IPS-15b (cell line): ENCODE data around the gene SERPINA5.

Experiments used
- H3K27me3 ChIP-seq: one replicate; pipeline ENCODE4 v1.6.1; 2013; ENCODE audit warnings: low read length; ENCODE audit not compliant: control insufficient read depth, insufficient read depth
- H3K36me3 ChIP-seq: one replicate; pipeline ENCODE4 v1.6.1; 2013; ENCODE audit warnings: low read length; ENCODE audit not compliant: control insufficient read depth, insufficient read depth
- H3K4me1 ChIP-seq: one replicate; pipeline ENCODE4 v1.6.1; 2013; ENCODE audit warnings: mild to moderate bottlenecking, low read length; ENCODE audit not compliant: control insufficient read depth, insufficient read depth
- H3K4me3 ChIP-seq: one replicate; pipeline ENCODE4 v1.5.1; 2013; ENCODE audit warnings: low read depth, low read length
- H3K9ac ChIP-seq: one replicate; pipeline ENCODE4 v1.6.1; 2013; ENCODE audit warnings: low read depth, mild to moderate bottlenecking, low read length
- H3K9me3 ChIP-seq: one replicate; pipeline ENCODE4 v1.6.1; 2013; ENCODE audit warnings: mild to moderate bottlenecking, low read length; ENCODE audit not compliant: control insufficient read depth, insufficient read depth

The SERPINA5 gene

GRCh38 chr14:94623422-94623809, 42.2 kb downstream of the SERPINA5 start:
- Histone ChIP-seq H3K4me3 (no peak overlapping the region), H3K4me1 (no peaks in the 10 kb centered on the region), H3K9ac (no peak overlapping the region), H3K36me3 (no peaks in the 10 kb centered on the region), H3K27me3 (no peaks in the 10 kb centered on the region), H3K9me3 (peaks cover 4% of the 10 kb centered on the region)

DNA sequence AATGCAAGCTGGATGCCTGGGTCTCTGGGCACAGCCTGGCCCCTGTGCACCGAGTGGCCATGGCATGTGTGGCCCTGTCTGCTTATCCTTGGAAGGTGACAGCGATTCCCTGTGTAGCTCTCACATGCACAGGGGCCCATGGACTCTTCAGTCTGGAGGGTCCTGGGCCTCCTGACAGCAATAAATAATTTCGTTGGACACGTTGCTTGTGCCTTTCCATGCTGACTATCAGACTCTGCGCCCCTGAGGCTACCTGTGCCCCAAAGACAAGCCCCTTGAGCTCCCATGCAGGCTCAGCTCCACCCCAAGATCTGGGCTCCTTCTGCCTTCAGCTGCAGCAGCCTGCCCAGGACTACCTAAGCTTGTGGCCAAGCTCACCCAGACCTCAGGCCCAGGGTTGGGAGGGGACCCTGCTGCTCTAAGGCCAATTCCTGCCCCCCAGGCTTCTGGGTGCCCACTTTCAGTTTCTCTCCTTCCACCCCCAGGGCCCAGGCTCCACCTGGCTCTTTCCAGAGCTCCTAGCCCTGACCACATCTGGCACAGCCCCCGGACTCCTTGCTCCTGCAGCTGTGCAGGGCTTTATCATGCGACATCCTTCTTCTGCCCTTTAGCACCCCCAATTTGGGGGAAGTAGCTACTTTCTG, 42.8 kb downstream of the SERPINA5 start:
- Histone ChIP-seq H3K4me3 (no peak overlapping the region), H3K4me1 (no peaks in the 10 kb centered on the region), H3K27me3 (no peaks in the 10 kb centered on the region), H3K9ac (no peak overlapping the region), H3K36me3 (no peaks in the 10 kb centered on the region), H3K9me3 (peaks cover under 1% of the 10 kb centered on the region)

DNA sequence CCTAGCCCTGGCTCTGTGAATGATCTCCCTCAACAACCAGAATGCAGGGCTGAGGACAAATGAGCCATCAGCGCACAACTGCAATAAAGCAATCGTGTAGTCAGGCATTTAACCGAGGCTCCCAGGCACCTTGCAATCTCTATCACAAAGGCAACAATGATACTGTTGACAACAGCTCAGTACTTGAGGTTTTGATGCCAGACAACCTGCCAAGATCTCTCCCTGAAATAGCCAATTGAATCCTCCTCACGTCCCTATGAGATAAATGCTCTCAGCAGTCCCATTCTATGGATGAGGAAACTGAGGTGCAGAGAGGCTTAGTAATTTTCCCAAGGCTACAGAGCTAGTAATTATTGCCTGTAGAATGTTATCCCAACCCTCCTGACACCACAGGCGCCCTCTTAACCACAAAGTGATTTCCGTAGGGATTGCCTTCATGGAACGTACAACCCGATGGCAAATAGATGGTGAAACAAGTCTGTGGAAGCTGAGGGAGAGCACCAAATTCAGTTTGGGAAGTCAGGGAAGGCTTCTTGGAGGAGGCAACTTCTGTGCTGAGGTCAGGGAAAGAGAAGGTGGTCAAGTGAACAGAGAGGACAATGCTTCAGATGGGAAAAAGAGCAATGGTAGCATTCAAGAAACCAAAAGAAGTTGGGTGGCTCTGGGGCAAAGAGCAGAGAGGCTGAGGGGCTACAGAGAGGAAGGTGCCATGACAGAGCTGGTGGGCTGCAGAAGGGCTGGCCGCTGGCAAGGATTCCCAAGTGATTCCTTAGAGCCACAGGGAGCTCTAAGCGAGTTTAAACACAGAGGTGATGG, 43.5 kb downstream of the SERPINA5 start:
- no peaks in the 10 kb centered on the region for H3K36me3 ChIP-seq
- no peak overlapping the region for H3K9ac ChIP-seq
- no peak overlapping the region for H3K4me3 ChIP-seq
- H3K27me3 ChIP-seq = no peaks in the 10 kb centered on the region
- H3K9me3 ChIP-seq = no peaks in the 10 kb centered on the region
- H3K4me1 ChIP-seq = no peaks in the 10 kb centered on the region

DNA sequence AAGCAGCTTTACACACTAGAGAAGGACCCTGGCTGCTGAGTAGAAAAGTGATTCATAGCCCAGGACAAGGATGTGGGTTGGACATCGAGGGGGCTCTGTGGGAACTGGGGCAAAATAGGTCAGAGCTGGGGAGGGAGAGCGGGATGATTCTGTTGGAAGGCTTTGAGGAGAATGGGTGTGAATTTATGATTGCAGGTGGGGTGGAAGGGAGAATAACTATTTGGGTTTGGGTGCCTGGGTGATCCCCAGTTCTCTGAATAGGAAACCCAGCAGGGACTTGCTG, 44.1 kb downstream of the SERPINA5 start:
- Histone ChIP-seq H3K9me3 (no peaks in the 10 kb centered on the region), H3K4me1 (no peaks in the 10 kb centered on the region), H3K27me3 (no peaks in the 10 kb centered on the region), H3K36me3 (no peaks in the 10 kb centered on the region), H3K4me3 (no peak overlapping the region), H3K9ac (no peak overlapping the region)

- Histone ChIP-seq H3K4me1 (no peaks in the 10 kb centered on the region), H3K9me3 (peaks cover 2% of the 10 kb centered on the region), H3K4me3 (no peak overlapping the region), H3K27me3 (no peaks in the 10 kb centered on the region), H3K9ac (no peak overlapping the region), H3K36me3 (no peaks in the 10 kb centered on the region)
Measured at GRCh38 chr14:94628578-94628977, 47.4 kb downstream of the SERPINA5 start.

DNA sequence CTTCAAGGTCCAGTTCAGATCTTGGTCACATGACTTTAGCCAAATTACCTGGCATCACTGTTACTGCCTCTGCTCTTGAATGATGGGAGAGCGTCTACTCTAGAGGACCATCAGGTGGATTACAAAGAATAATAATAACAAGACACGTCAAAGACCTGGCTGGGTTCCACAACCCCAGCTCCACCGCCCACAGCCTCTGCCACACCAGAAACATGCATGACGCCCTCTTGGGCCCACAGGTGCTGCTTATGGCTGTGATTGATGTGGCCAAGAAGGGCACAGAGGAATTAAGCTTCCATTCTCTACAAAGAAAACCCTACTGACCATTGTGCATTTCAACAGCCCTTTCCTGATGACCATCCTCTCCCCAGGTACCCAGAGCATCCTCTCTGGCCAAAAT, 49.2 kb downstream of the SERPINA5 start:
- no peaks in the 10 kb centered on the region for H3K4me1 ChIP-seq
- H3K9me3 ChIP-seq = peaks cover 2% of the 10 kb centered on the region
- H3K27me3 ChIP-seq = no peaks in the 10 kb centered on the region
- no peak overlapping the region for H3K9ac ChIP-seq
- no peak overlapping the region for H3K4me3 ChIP-seq
- no peaks in the 10 kb centered on the region for H3K36me3 ChIP-seq

DNA sequence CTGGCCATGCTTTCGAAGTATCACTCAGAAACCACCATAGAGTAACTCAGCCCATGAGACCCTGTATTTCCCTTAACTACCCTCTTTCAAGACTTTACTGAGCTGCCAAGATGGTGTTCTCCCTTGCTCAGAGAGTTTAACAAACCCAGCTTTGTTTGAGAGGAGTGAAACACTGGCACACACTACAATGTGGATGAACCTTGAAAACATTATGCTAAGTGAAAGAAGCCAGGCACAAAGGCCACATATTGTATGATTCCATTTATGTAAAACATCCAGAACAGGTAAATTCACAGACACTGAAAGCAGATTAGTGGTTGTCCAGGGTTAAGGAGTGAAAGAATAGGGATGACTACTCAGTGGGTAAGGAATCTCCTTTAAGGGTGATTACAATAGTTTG, 49.8 kb downstream of the SERPINA5 start:
- Histone ChIP-seq H3K27me3 (no peaks in the 10 kb centered on the region), H3K9me3 (peaks cover 2% of the 10 kb centered on the region), H3K4me3 (no peak overlapping the region), H3K9ac (no peak overlapping the region), H3K36me3 (no peaks in the 10 kb centered on the region), H3K4me1 (no peaks in the 10 kb centered on the region)

- Histone ChIP-seq H3K9me3 (peaks cover 2% of the 10 kb centered on the region), H3K9ac (no peak overlapping the region), H3K27me3 (no peaks in the 10 kb centered on the region), H3K36me3 (no peaks in the 10 kb centered on the region), H3K4me1 (no peaks in the 10 kb centered on the region), H3K4me3 (no peak overlapping the region)
Measured at GRCh38 chr14:94631536-94632304, 50.5 kb downstream of the SERPINA5 start.

- Histone ChIP-seq H3K27me3 (no peaks in the 10 kb centered on the region), H3K36me3 (no peaks in the 10 kb centered on the region), H3K4me3 (no peak overlapping the region), H3K4me1 (no peaks in the 10 kb centered on the region), H3K9me3 (peaks cover 2% of the 10 kb centered on the region), H3K9ac (no peak overlapping the region)
Measured at GRCh38 chr14:94632305-94632590, 51.0 kb downstream of the SERPINA5 start.

DNA sequence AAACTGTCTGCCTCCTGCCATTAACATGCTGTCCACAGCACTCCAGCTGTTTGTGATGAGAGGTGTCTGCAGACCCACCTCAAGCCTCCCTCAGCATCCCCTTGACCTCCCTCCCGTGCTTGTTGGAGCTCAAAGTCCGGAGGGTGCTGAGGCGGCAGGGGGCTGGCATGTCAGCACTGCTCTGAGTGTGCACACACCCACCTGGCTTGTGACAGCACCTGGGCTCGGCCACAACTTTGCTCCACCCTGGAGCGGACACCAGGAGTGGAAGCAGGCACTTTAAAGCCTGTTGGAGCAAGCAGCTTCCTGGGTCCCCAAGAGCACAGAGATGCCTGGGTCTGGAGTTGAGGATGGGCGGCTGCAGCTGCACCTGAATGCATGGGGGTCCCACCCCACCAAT, 51.9 kb downstream of the SERPINA5 start:
- H3K4me3 ChIP-seq = no peak overlapping the region
- H3K36me3 ChIP-seq = no peaks in the 10 kb centered on the region
- H3K9me3 ChIP-seq = peaks cover 2% of the 10 kb centered on the region
- no peaks in the 10 kb centered on the region for H3K4me1 ChIP-seq
- no peaks in the 10 kb centered on the region for H3K27me3 ChIP-seq
- H3K9ac ChIP-seq = no peak overlapping the region

GRCh38 chr14:94635154-94635553, 53.9 kb downstream of the SERPINA5 start:
- Histone ChIP-seq H3K9me3 (peaks cover 2% of the 10 kb centered on the region), H3K27me3 (no peaks in the 10 kb centered on the region), H3K9ac (no peak overlapping the region), H3K4me1 (no peaks in the 10 kb centered on the region), H3K4me3 (no peak overlapping the region), H3K36me3 (no peaks in the 10 kb centered on the region)
